NCI-H526 (cell line): ENCODE measurements around the gene CFAP45.

ENCODE experiments used
- DNase-seq, 2 experiments: peaks; one replicate each; lab custom pipeline; 2025; lab: John Stamatoyannopoulos, UW

CFAP45 gene

GRCh38 chr1:159826441-159827101, 73.4 kb downstream of the CFAP45 start, which contains the start of gene SLAMF8:
TSS of gene SLAMF8 (plus strand) at chr1:159826873. CDS start at chr1:159826899, 26 bp downstream.
- DNase-seq, result no peak

GRCh38 chr1:159825564-159825963, 74.4 kb downstream of the CFAP45 start:
- no peak for DNase-seq

GRCh38 chr1:159823406-159823805, 76.6 kb downstream of the CFAP45 start:
- DNase-seq, result peak in 1 of 2 experiments; percentile 42
